Loucy (cell line): Measurements from ENCODE around the gene PRSS50.

Experiments used
- H2AFZ ChIP-seq: fragments of 200-600 bp; sonication (generic); 2 replicates; pipeline ENCODE4 v1.6.0; 2016; ENCODE audit warnings: antibody characterized with exemption, mild to moderate bottlenecking, low read length, moderate library complexity
- H3F3A ChIP-seq: fragments of 200-600 bp; 2 replicates; pipeline ENCODE4 v1.6.0; 2016; ENCODE audit warnings: antibody characterized with exemption, low read depth, mild to moderate bottlenecking
- H3K27me3 ChIP-seq: fragments of 200-600 bp; sonication (generic); 2 replicates; pipeline ENCODE4 v1.6.1; 2014; ENCODE audit warnings: low read length, mild to moderate bottlenecking; ENCODE audit not compliant: insufficient read depth, poor library complexity, severe bottlenecking
- H3K36me3 ChIP-seq: fragments of 200-600 bp; sonication (generic); 2 replicates; pipeline ENCODE4 v1.6.1; 2016; ENCODE audit warnings: low read length; ENCODE audit not compliant: insufficient read depth
- H3K4me1 ChIP-seq: fragments of 200-600 bp; sonication (generic); 2 replicates; pipeline ENCODE4 v1.5.1; 2014; ENCODE audit warnings: low read length, mild to moderate bottlenecking; ENCODE audit not compliant: insufficient read depth, poor library complexity, severe bottlenecking
- H3K4me2 ChIP-seq: fragments of 200-600 bp; sonication (generic); 2 replicates; pipeline ENCODE4 v1.6.0; 2014; ENCODE audit warnings: antibody characterized with exemption, low read length, low read depth, mild to moderate bottlenecking; ENCODE audit not compliant: poor library complexity, severe bottlenecking
- H3K4me3 ChIP-seq: fragments of 200-600 bp; sonication (generic); 2 replicates; pipeline ENCODE4 v1.5.1; 2014; ENCODE audit warnings: low read length, mild to moderate bottlenecking, mixed read lengths; ENCODE audit not compliant: poor library complexity, severe bottlenecking
- H3K79me2 ChIP-seq: fragments of 200-600 bp; sonication (generic); 2 replicates; pipeline ENCODE4 v1.6.1; 2014; ENCODE audit warnings: low read length; ENCODE audit not compliant: insufficient read depth
- H3K9ac ChIP-seq: fragments of 200-600 bp; sonication (generic); 2 replicates; pipeline ENCODE4 v1.6.0; 2014; ENCODE audit warnings: mild to moderate bottlenecking, low read depth, low read length, moderate library complexity; ENCODE audit not compliant: poor library complexity, severe bottlenecking
- H3K9me2 ChIP-seq: fragments of 200-600 bp; sonication (generic); replicated peaks from 2 replicates; pipeline ENCODE4 v1.6.1; 2016; ENCODE audit warnings: low read depth, low read length, mixed read lengths
- H3K9me3 ChIP-seq: fragments of 200-600 bp; sonication (generic); 2 replicates; pipeline ENCODE4 v1.6.1; 2014; ENCODE audit warnings: mild to moderate bottlenecking, antibody characterized with exemption, low read length, low read depth; ENCODE audit not compliant: insufficient read depth
- H4K20me1 ChIP-seq: fragments of 200-600 bp; sonication (generic); 2 replicates; pipeline ENCODE4 v1.6.0; 2014; ENCODE audit warnings: antibody characterized with exemption, low read length, mild to moderate bottlenecking; ENCODE audit not compliant: insufficient read depth, poor library complexity, severe bottlenecking
- CTCF ChIP-seq: fragments of 200-600 bp; sonication (generic); conservative IDR thresholded peaks from 2 replicates; pipeline ENCODE4 v1.5.1; 2014; ENCODE audit warnings: mild to moderate bottlenecking, antibody characterized with exemption, low read length
- EZH2phosphoT487 ChIP-seq: fragments of 200-600 bp; IDR thresholded peaks from 2 replicates; pipeline ENCODE4 v1.6.1; 2018; ENCODE audit warnings: antibody characterized with exemption, mild to moderate bottlenecking, moderate library complexity, borderline replicate concordance

The PRSS50 gene

GRCh38 chr3:46675843-46676567 is 41.7 kb downstream of the PRSS50 start:
- no peaks in the 10 kb centered on the region for H3K4me1 ChIP-seq
- no peak overlapping the region for H3K4me3 ChIP-seq
- H3K79me2 ChIP-seq = no peaks in the 10 kb centered on the region
- H3F3A ChIP-seq = no peaks in the 10 kb centered on the region
- TF ChIP-seq EZH2phosphoT487 = no peak
- no peak overlapping the region for H3K9ac ChIP-seq
- no peak overlapping the region for H3K4me2 ChIP-seq
- no peaks in the 10 kb centered on the region for H3K36me3 ChIP-seq
- no peaks in the 10 kb centered on the region for H3K9me3 ChIP-seq
- no peak overlapping the region for H2AFZ ChIP-seq
- no peaks in the 10 kb centered on the region for H3K27me3 ChIP-seq
- no peaks in the 10 kb centered on the region for H3K9me2 ChIP-seq
- H4K20me1 ChIP-seq = no peaks in the 10 kb centered on the region

- no peaks in the 10 kb centered on the region for H3F3A ChIP-seq
- H4K20me1 ChIP-seq = no peaks in the 10 kb centered on the region
- H3K4me2 ChIP-seq = no peak overlapping the region
- H3K79me2 ChIP-seq = no peaks in the 10 kb centered on the region
- H3K9me3 ChIP-seq = no peaks in the 10 kb centered on the region
- no peaks in the 10 kb centered on the region for H3K9me2 ChIP-seq
- no peak overlapping the region for H2AFZ ChIP-seq
- H3K4me3 ChIP-seq = no peak overlapping the region
- TF ChIP-seq EZH2phosphoT487 = no peak
- no peak for TF ChIP-seq CTCF
- H3K36me3 ChIP-seq = no peaks in the 10 kb centered on the region
- no peaks in the 10 kb centered on the region for H3K4me1 ChIP-seq
- H3K9ac ChIP-seq = no peak overlapping the region
- H3K27me3 ChIP-seq = no peaks in the 10 kb centered on the region
Observed at GRCh38 chr3:46675426-46675825, 42.2 kb downstream of the PRSS50 start.

GRCh38 chr3:46674031-46674845 is 43.4 kb downstream of the PRSS50 start:
- Histone ChIP-seq H3K36me3 (no peaks in the 10 kb centered on the region), H3K4me1 (no peaks in the 10 kb centered on the region), H3K9me2 (no peaks in the 10 kb centered on the region), H3K4me2 (no peak overlapping the region), H3K9me3 (no peaks in the 10 kb centered on the region), H3K4me3 (no peak overlapping the region), H3K9ac (no peak overlapping the region), H4K20me1 (no peaks in the 10 kb centered on the region), H3K79me2 (no peaks in the 10 kb centered on the region), H3F3A (no peaks in the 10 kb centered on the region), H2AFZ (no peak overlapping the region), H3K27me3 (no peaks in the 10 kb centered on the region)
- TF ChIP-seq CTCF (peak; percentile 54), EZH2phosphoT487 (no peak)
